GM21447 (cell line): ENCODE data around the gene MICOS13.

ENCODE experiments used
- ATAC-seq: cut with Tn5 transposase; IDR thresholded peaks from one replicate; pipeline ENCODE4 v1.9.1; 2021; ENCODE audit not compliant: unreplicated experiment

The MICOS13 gene

GRCh38 chr19:5628919-5629481, 51.3 kb downstream of the MICOS13 start:
- no peak for ATAC-seq

DNA sequence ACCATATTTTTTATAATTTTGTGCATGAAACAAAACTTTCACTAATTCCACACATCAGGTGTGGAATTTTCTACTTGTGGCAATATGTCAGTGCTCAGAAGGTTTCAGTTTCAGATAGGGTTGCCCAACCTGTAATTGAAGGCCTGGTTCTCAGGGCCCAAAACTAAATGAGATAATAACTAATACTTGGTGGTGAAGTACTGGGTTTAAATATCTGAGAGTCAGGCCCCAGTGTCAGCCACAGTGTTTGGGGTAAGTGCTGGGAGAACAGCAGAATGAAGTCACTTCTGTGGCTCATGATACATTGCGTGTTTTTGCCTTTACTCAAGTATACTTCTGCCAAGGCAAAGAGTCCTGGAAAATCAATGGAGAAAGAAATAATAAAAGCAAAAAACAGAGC, 51.9 kb downstream of the MICOS13 start:
- no peak for ATAC-seq
